Measurements from ENCODE around the gene DLGAP4. TPM values are rescaled to one million over a fixed set of nuclear protein-coding genes. Genes with fewer than 3 reads are reported as not detected.

Gene DLGAP4
- total and polyA plus RNA-seq, 9 of the 15 experiments (the other 6 are each of a cell fraction or from before 2014, with no cell fraction given): 0.31 to 34.1 (median 4.5) TPM

DNA sequence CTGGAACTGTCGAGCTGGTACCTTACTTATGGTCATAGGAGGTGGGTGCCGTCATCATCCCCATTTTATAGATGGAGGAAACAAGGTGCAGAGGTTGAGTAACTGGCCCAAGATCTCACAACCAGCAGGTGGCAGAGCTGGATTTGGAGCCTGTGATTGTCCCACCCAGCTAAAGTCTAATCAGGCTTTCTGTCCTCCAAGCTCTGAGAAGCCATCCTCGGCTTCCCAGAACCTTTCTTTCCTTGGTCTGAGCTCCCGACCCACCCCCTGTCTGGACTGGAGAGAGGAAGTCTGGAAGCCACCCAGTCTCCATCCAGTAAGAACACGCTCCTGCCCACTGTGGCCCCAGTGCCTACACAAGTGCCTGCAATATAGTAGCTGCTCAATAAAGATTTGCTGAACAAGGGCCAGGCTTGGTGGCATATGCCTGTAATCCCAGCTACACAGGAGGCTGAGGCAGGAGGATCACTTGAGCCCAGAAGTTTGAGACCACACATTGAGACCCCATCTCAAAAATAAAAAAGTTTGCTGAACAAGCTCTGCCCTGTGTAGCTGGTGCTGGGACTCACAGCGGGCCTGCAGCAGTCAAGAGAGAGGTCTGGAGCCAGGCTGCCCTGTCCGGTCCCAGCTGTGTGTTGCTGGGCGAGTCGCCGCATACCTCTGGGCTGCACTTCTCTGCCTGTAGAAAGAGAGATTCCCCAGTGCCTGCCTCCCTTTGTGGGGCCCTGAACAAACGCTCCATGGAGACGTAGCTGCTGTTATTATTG is 32.5 kb upstream of the DLGAP4 start (continued):
- TF ChIP-seq SETDB1 (IDR thresholded peaks at IDR 0.05; ENCODE audit: low read length): no peak
- TF ChIP-seq KDM1A (IDR thresholded peaks at IDR 0.05): 0 out of 4 replicates have a peak, but pooled peaks of 1 of the 2 experiments have one; percentile 50
- TF ChIP-seq, protein P1, sequence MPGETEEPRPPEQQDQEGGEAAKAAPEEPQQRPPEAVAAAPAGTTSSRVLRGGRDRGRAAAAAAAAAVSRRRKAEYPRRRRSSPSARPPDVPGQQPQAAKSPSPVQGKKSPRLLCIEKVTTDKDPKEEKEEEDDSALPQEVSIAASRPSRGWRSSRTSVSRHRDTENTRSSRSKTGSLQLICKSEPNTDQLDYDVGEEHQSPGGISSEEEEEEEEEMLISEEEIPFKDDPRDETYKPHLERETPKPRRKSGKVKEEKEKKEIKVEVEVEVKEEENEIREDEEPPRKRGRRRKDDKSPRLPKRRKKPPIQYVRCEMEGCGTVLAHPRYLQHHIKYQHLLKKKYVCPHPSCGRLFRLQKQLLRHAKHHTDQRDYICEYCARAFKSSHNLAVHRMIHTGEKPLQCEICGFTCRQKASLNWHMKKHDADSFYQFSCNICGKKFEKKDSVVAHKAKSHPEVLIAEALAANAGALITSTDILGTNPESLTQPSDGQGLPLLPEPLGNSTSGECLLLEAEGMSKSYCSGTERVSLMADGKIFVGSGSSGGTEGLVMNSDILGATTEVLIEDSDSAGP (CRISPR knock-in tag; IDR thresholded peaks at IDR 0.05): no peak
- TF ChIP-seq NR1H2 (CRISPR knock-in tag; IDR thresholded peaks at IDR 0.05): no peak
- TF ChIP-seq, protein P2, sequence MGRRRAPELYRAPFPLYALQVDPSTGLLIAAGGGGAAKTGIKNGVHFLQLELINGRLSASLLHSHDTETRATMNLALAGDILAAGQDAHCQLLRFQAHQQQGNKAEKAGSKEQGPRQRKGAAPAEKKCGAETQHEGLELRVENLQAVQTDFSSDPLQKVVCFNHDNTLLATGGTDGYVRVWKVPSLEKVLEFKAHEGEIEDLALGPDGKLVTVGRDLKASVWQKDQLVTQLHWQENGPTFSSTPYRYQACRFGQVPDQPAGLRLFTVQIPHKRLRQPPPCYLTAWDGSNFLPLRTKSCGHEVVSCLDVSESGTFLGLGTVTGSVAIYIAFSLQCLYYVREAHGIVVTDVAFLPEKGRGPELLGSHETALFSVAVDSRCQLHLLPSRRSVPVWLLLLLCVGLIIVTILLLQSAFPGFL (CRISPR knock-in tag; IDR thresholded peaks at IDR 0.05): no peak
- TF ChIP-seq CBX3 (IDR thresholded peaks at IDR 0.05; ENCODE audit: borderline replicate concordance in 1 of 2, low read length in 2 of 2): no peak
- TF ChIP-seq BCOR (IDR thresholded peaks at IDR 0.05): peak; percentile 53; the same call in 1 of the 2 replicates
- TF ChIP-seq, protein P3, sequence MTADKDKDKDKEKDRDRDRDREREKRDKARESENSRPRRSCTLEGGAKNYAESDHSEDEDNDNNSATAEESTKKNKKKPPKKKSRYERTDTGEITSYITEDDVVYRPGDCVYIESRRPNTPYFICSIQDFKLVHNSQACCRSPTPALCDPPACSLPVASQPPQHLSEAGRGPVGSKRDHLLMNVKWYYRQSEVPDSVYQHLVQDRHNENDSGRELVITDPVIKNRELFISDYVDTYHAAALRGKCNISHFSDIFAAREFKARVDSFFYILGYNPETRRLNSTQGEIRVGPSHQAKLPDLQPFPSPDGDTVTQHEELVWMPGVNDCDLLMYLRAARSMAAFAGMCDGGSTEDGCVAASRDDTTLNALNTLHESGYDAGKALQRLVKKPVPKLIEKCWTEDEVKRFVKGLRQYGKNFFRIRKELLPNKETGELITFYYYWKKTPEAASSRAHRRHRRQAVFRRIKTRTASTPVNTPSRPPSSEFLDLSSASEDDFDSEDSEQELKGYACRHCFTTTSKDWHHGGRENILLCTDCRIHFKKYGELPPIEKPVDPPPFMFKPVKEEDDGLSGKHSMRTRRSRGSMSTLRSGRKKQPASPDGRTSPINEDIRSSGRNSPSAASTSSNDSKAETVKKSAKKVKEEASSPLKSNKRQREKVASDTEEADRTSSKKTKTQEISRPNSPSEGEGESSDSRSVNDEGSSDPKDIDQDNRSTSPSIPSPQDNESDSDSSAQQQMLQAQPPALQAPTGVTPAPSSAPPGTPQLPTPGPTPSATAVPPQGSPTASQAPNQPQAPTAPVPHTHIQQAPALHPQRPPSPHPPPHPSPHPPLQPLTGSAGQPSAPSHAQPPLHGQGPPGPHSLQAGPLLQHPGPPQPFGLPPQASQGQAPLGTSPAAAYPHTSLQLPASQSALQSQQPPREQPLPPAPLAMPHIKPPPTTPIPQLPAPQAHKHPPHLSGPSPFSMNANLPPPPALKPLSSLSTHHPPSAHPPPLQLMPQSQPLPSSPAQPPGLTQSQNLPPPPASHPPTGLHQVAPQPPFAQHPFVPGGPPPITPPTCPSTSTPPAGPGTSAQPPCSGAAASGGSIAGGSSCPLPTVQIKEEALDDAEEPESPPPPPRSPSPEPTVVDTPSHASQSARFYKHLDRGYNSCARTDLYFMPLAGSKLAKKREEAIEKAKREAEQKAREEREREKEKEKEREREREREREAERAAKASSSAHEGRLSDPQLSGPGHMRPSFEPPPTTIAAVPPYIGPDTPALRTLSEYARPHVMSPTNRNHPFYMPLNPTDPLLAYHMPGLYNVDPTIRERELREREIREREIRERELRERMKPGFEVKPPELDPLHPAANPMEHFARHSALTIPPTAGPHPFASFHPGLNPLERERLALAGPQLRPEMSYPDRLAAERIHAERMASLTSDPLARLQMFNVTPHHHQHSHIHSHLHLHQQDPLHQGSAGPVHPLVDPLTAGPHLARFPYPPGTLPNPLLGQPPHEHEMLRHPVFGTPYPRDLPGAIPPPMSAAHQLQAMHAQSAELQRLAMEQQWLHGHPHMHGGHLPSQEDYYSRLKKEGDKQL (CRISPR knock-in tag; IDR thresholded peaks at IDR 0.05; ENCODE audit: borderline replicate concordance): no peak
- no peak for TF ChIP-seq EP300 (IDR thresholded peaks at IDR 0.05; ENCODE audit: low read length)
- TF ChIP-seq RBM25 (IDR thresholded peaks at IDR 0.05; ENCODE audit: low read depth, low read length, severe bottlenecking): peak; percentile 74
- TF ChIP-seq GTF2A2 (tag; IDR thresholded peaks at IDR 0.05): no peak
- TF ChIP-seq TEAD2 (tag; IDR thresholded peaks at IDR 0.05): no peak
- no peak for TF ChIP-seq NRF1 (conservative IDR thresholded peaks at IDR 0.05 in 1 of 2, IDR thresholded peaks at IDR 0.05 in 1 of 2)
- 0 out of 4 replicates have a peak, but pooled peaks of 1 of the 2 experiments have one; percentile 33 for TF ChIP-seq RCOR1 (IDR thresholded peaks at IDR 0.05; ENCODE audit: borderline replicate concordance in 1 of 2, low read depth in 2 of 2, low read length in 2 of 2)
- TF ChIP-seq ZC3H11A (IDR thresholded peaks at IDR 0.05; ENCODE audit: low read depth, low read length): no peak
- no peak for TF ChIP-seq PHB2 (IDR thresholded peaks at IDR 0.05; ENCODE audit: low read depth)
- peak in 1 of 2 experiments; percentile 50; a peak in 2 of 4 replicates for TF ChIP-seq RAD21 (CRISPR knock-in tag; conservative IDR thresholded peaks at IDR 0.05 in 1 of 2, IDR thresholded peaks at IDR 0.05 in 1 of 2)
- TF ChIP-seq, protein P4, sequence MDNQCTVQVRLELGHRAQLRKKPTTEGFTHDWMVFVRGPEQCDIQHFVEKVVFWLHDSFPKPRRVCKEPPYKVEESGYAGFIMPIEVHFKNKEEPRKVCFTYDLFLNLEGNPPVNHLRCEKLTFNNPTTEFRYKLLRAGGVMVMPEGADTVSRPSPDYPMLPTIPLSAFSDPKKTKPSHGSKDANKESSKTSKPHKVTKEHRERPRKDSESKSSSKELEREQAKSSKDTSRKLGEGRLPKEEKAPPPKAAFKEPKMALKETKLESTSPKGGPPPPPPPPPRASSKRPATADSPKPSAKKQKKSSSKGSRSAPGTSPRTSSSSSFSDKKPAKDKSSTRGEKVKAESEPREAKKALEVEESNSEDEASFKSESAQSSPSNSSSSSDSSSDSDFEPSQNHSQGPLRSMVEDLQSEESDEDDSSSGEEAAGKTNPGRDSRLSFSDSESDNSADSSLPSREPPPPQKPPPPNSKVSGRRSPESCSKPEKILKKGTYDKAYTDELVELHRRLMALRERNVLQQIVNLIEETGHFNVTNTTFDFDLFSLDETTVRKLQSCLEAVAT (IDR thresholded peaks at IDR 0.05): no peak

Data from K562 (cell line).